ENCODE measurements around the gene DCLRE1B. TPM values are rescaled to one million over a fixed set of nuclear protein-coding genes. Genes with fewer than 3 reads are reported as not detected.

The DCLRE1B gene
- total RNA-seq, 1 donor from 2014 or later = 7.8 TPM

GRCh38 chr1:113856401-113856790, 48.7 kb upstream of the DCLRE1B start:
- Histone ChIP-seq H4K20me1 (ENCODE audit: insufficient read depth, low read length) (no peaks in the 10 kb centered on the region), H3K27ac (ENCODE audit: low read depth, low read length) (no peak overlapping the region), H2AFZ (ENCODE audit: low read depth, low read length) (no peak overlapping the region), H3K9ac (ENCODE audit: low read length) (no peak overlapping the region), H3K4me3 (ENCODE audit: insufficient read depth, low read depth, low read length) (no peak overlapping the region), H3K4me2 (ENCODE audit: low read length) (no peak overlapping the region), H3K27me3 (ENCODE audit: insufficient read depth, low read length) (no peaks in the 10 kb centered on the region), H3K9me3 (ENCODE audit: insufficient read depth, low read depth, low read length) (no peaks in the 10 kb centered on the region), H3K4me1 (ENCODE audit: insufficient read depth, low read length) (peaks cover 16% of the 10 kb centered on the region), H3K79me2 (ENCODE audit: insufficient read depth, low read length) (no peaks in the 10 kb centered on the region), H3K36me3 (ENCODE audit: insufficient read depth, low read length) (no peaks in the 10 kb centered on the region)
- no peak for TF ChIP-seq CTCF (IDR thresholded peaks at IDR 0.05; ENCODE audit: insufficient read depth, low read depth, low read length)
- TF ChIP-seq EZH2 (IDR thresholded peaks at IDR 0.05; ENCODE audit: insufficient read depth, low read length) = no peak
- no peak overlapping the region for H3K27ac Mint-ChIP-seq (ENCODE audit: unreplicated experiment)
- no peaks in the 10 kb centered on the region for H3K27me3 Mint-ChIP-seq (ENCODE audit: low read depth, unreplicated experiment)
- no peak for FAIRE-seq
- no peaks in the 10 kb centered on the region for H3K9me3 Mint-ChIP-seq (ENCODE audit: unreplicated experiment)
- no peak for DNase-seq (ENCODE audit: low read depth)
- no peak overlapping the region for H3K4me3 Mint-ChIP-seq (ENCODE audit: unreplicated experiment)
- H3K4me1 Mint-ChIP-seq (ENCODE audit: low read depth, unreplicated experiment) = peaks cover 24% of the 10 kb centered on the region
- H3K36me3 Mint-ChIP-seq (ENCODE audit: low read depth, unreplicated experiment) = peaks cover 2% of the 10 kb centered on the region

GRCh38 chr1:113857776-113858175, 47.4 kb upstream of the DCLRE1B start:
- H4K20me1 ChIP-seq (ENCODE audit: insufficient read depth, low read length) = no peaks in the 10 kb centered on the region
- H3K27ac Mint-ChIP-seq (ENCODE audit: unreplicated experiment) = no peak overlapping the region
- no peak overlapping the region for H3K27ac ChIP-seq (ENCODE audit: low read depth, low read length)
- peaks cover 16% of the 10 kb centered on the region for H3K4me1 ChIP-seq (ENCODE audit: insufficient read depth, low read length)
- H3K27me3 Mint-ChIP-seq (ENCODE audit: low read depth, unreplicated experiment) = no peaks in the 10 kb centered on the region
- H3K4me3 ChIP-seq (ENCODE audit: insufficient read depth, low read depth, low read length) = no peak overlapping the region
- H3K4me2 ChIP-seq (ENCODE audit: low read length) = no peak overlapping the region
- H2AFZ ChIP-seq (ENCODE audit: low read depth, low read length) = no peak overlapping the region
- no peaks in the 10 kb centered on the region for H3K9me3 Mint-ChIP-seq (ENCODE audit: unreplicated experiment)
- DNase-seq (ENCODE audit: low read depth) = no peak
- no peak overlapping the region for H3K9ac ChIP-seq (ENCODE audit: low read length)
- H3K9me3 ChIP-seq (ENCODE audit: insufficient read depth, low read depth, low read length) = no peaks in the 10 kb centered on the region
- no peak overlapping the region for H3K4me3 Mint-ChIP-seq (ENCODE audit: unreplicated experiment)
- no peaks in the 10 kb centered on the region for H3K79me2 ChIP-seq (ENCODE audit: insufficient read depth, low read length)
- TF ChIP-seq CTCF (IDR thresholded peaks at IDR 0.05; ENCODE audit: insufficient read depth, low read depth, low read length) (no peak), EZH2 (IDR thresholded peaks at IDR 0.05; ENCODE audit: insufficient read depth, low read length) (no peak)
- peaks cover 24% of the 10 kb centered on the region for H3K4me1 Mint-ChIP-seq (ENCODE audit: low read depth, unreplicated experiment)
- no peak for FAIRE-seq
- H3K27me3 ChIP-seq (ENCODE audit: insufficient read depth, low read length) = no peaks in the 10 kb centered on the region
- peaks cover 2% of the 10 kb centered on the region for H3K36me3 Mint-ChIP-seq (ENCODE audit: low read depth, unreplicated experiment)
- no peaks in the 10 kb centered on the region for H3K36me3 ChIP-seq (ENCODE audit: insufficient read depth, low read length)

DNA sequence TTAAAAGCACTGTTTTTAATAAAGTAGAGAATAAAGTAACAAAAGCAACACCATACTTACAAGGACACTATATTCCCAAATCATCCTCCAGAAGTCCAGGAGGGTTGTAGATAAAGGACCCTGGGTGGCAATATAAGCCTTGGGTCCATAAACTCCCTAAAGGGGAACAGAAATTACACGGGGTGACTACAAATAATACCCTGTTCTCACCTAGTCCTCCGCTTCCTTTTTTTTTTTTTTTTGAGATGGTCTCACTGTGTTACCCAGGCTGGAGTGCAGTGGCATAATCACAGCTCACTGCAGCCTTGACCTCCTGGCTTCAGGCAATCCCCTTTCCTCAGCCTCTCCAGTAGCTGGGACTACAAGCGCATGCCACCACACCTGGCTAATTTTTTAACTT, 46.7 kb upstream of the DCLRE1B start:
- Histone ChIP-seq H3K27me3 (ENCODE audit: insufficient read depth, low read length) (no peaks in the 10 kb centered on the region), H2AFZ (ENCODE audit: low read depth, low read length) (no peak overlapping the region), H3K4me1 (ENCODE audit: insufficient read depth, low read length) (peaks cover 16% of the 10 kb centered on the region), H3K27ac (ENCODE audit: low read depth, low read length) (no peak overlapping the region), H3K9ac (ENCODE audit: low read length) (no peak overlapping the region), H3K4me2 (ENCODE audit: low read length) (no peak overlapping the region), H3K36me3 (ENCODE audit: insufficient read depth, low read length) (no peaks in the 10 kb centered on the region), H3K9me3 (ENCODE audit: insufficient read depth, low read depth, low read length) (no peaks in the 10 kb centered on the region), H4K20me1 (ENCODE audit: insufficient read depth, low read length) (no peaks in the 10 kb centered on the region), H3K4me3 (ENCODE audit: insufficient read depth, low read depth, low read length) (no peak overlapping the region), H3K79me2 (ENCODE audit: insufficient read depth, low read length) (no peaks in the 10 kb centered on the region)
- H3K4me1 Mint-ChIP-seq (ENCODE audit: low read depth, unreplicated experiment) = peaks cover 24% of the 10 kb centered on the region
- no peak overlapping the region for H3K4me3 Mint-ChIP-seq (ENCODE audit: unreplicated experiment)
- FAIRE-seq = no peak
- peaks cover 2% of the 10 kb centered on the region for H3K36me3 Mint-ChIP-seq (ENCODE audit: low read depth, unreplicated experiment)
- H3K9me3 Mint-ChIP-seq (ENCODE audit: unreplicated experiment) = no peaks in the 10 kb centered on the region
- TF ChIP-seq CTCF (IDR thresholded peaks at IDR 0.05; ENCODE audit: insufficient read depth, low read depth, low read length) = no peak
- TF ChIP-seq EZH2 (IDR thresholded peaks at IDR 0.05; ENCODE audit: insufficient read depth, low read length) = no peak
- H3K27ac Mint-ChIP-seq (ENCODE audit: unreplicated experiment) = no peak overlapping the region
- peaks cover 1% of the 10 kb centered on the region for H3K27me3 Mint-ChIP-seq (ENCODE audit: low read depth, unreplicated experiment)
- no peak for DNase-seq (ENCODE audit: low read depth)

Data from astrocyte (in vitro differentiated cells and primary cell).